ENCODE measurements around the gene CNDP1.
"Not testable (repeated sequence)": the region's sequence is repeated elsewhere in the genome, so short reads cannot be mapped to it uniquely, and the experiment has no call there.

CNDP1 gene

GRCh38 chr18:74520096-74520833 lies 14.0 kb upstream of the CNDP1 start:
- CTCF ChIA-PET = interaction anchor here (1.0 kb wide), 1 partner anchor 32 kb away, joined by 3 read pairs; no protein-coding TSS in a partner anchor
- Histone ChIP-seq H3K27me3 (replicated peaks in 2 of 5; ENCODE audit: control insufficient read depth in 4 of 5, insufficient read depth in 5 of 5, low read length in 4 of 5) (no peaks in the 10 kb centered on the region), H3K27ac (ENCODE audit: insufficient read depth in 1 of 2, low read depth in 1 of 2, low read length in 2 of 2, poor library complexity in 1 of 2, severe bottlenecking in 2 of 2) (no peak overlapping the region), H3K4me1 (ENCODE audit: control extremely low read depth in 1 of 4, control insufficient read depth in 4 of 4, insufficient read depth in 4 of 4, low read length in 3 of 4) (peaks cover 0 to 30% (median 20%) of the 10 kb centered on the region in 4 experiments), H3K9me3 (ENCODE audit: control extremely low read depth in 1 of 5, control insufficient read depth in 4 of 5, insufficient read depth in 2 of 5, low read depth in 1 of 5, low read length in 4 of 5) (no peaks in the 10 kb centered on the region), H3K4me3 (ENCODE audit: control insufficient read depth in 1 of 7, extremely low read depth in 1 of 7, insufficient read depth in 4 of 7, low read depth in 2 of 7, low read length in 6 of 7) (no peak overlapping the region), H3K36me3 (ENCODE audit: control insufficient read depth in 4 of 4, insufficient read depth in 4 of 4, low read length in 3 of 4) (peaks cover 11 to 64% (median 46%) of the 10 kb centered on the region in 4 experiments)
- 92% methylated on average over 14 of the region's 14 CpGs for WGBS (ENCODE audit: insufficient coverage)
- DNase-seq = no peak
- POLR2A ChIA-PET = no interaction called here

GRCh38 chr18:74521068-74521725 lies 13.1 kb upstream of the CNDP1 start:
- Histone ChIP-seq H3K4me3 (ENCODE audit: control insufficient read depth in 1 of 7, extremely low read depth in 1 of 7, insufficient read depth in 4 of 7, low read depth in 2 of 7, low read length in 6 of 7) (no peak overlapping the region), H3K9me3 (ENCODE audit: control extremely low read depth in 1 of 5, control insufficient read depth in 4 of 5, insufficient read depth in 2 of 5, low read depth in 1 of 5, low read length in 4 of 5) (no peaks in the 10 kb centered on the region), H3K27ac (ENCODE audit: insufficient read depth in 1 of 2, low read depth in 1 of 2, low read length in 2 of 2, poor library complexity in 1 of 2, severe bottlenecking in 2 of 2) (no peak overlapping the region), H3K27me3 (replicated peaks in 2 of 5; ENCODE audit: control insufficient read depth in 4 of 5, insufficient read depth in 5 of 5, low read length in 4 of 5) (no peaks in the 10 kb centered on the region), H3K4me1 (ENCODE audit: control extremely low read depth in 1 of 4, control insufficient read depth in 4 of 4, insufficient read depth in 4 of 4, low read length in 3 of 4) (peaks cover 0 to 30% (median 20%) of the 10 kb centered on the region in 4 experiments), H3K36me3 (ENCODE audit: control insufficient read depth in 4 of 4, insufficient read depth in 4 of 4, low read length in 3 of 4) (peaks cover 6 to 54% (median 37%) of the 10 kb centered on the region in 4 experiments)
- 97% methylated on average over 14 of the region's 15 CpGs for WGBS (ENCODE audit: insufficient coverage)
- POLR2A ChIA-PET = no interaction called here
- DNase-seq = no peak
- CTCF ChIA-PET = interaction anchor here (1.5 kb wide), 1 partner anchor 16 kb away, joined by 5 read pairs; no protein-coding TSS in a partner anchor

GRCh38 chr18:74522635-74523548 lies 11.4 kb upstream of the CNDP1 start:
- Histone ChIP-seq H3K4me3 (ENCODE audit: control insufficient read depth in 1 of 7, extremely low read depth in 1 of 7, insufficient read depth in 4 of 7, low read depth in 2 of 7, low read length in 6 of 7) (no peak overlapping the region), H3K9me3 (ENCODE audit: control extremely low read depth in 1 of 5, control insufficient read depth in 4 of 5, insufficient read depth in 2 of 5, low read depth in 1 of 5, low read length in 4 of 5) (no peaks in the 10 kb centered on the region), H3K4me1 (ENCODE audit: control extremely low read depth in 1 of 4, control insufficient read depth in 4 of 4, insufficient read depth in 4 of 4, low read length in 3 of 4) (peaks cover 0 to 30% (median 20%) of the 10 kb centered on the region in 4 experiments), H3K27ac (ENCODE audit: insufficient read depth in 1 of 2, low read depth in 1 of 2, low read length in 2 of 2, poor library complexity in 1 of 2, severe bottlenecking in 2 of 2) (no peak overlapping the region), H3K27me3 (replicated peaks in 2 of 5; ENCODE audit: control insufficient read depth in 4 of 5, insufficient read depth in 5 of 5, low read length in 4 of 5) (no peaks in the 10 kb centered on the region), H3K36me3 (ENCODE audit: control insufficient read depth in 4 of 4, insufficient read depth in 4 of 4, low read length in 3 of 4) (peaks cover 6 to 39% (median 28%) of the 10 kb centered on the region in 4 experiments)
- DNase-seq = no peak
- WGBS (ENCODE audit: insufficient coverage) = 99% methylated on average over 21 of the region's 23 CpGs
- POLR2A ChIA-PET = no interaction called here
- CTCF ChIA-PET = interaction anchor here (0.7 to 1.5 kb wide), 3 partner anchors 8 to 23 kb away, joined by 3 to 5 read pairs (median 3); no protein-coding TSS in a partner anchor

GRCh38 chr18:74524097-74524496 lies 10.2 kb upstream of the CNDP1 start:
- DNase-seq = peak; percentile 84 to 92 (median 92)
- Histone ChIP-seq H3K9me3 (ENCODE audit: control extremely low read depth in 1 of 5, control insufficient read depth in 4 of 5, insufficient read depth in 2 of 5, low read depth in 1 of 5, low read length in 4 of 5) (no peaks in the 10 kb centered on the region), H3K4me1 (ENCODE audit: control extremely low read depth in 1 of 4, control insufficient read depth in 4 of 4, insufficient read depth in 4 of 4, low read length in 3 of 4) (peaks cover 0 to 22% (median 16%) of the 10 kb centered on the region in 4 experiments), H3K27me3 (replicated peaks in 2 of 5; ENCODE audit: control insufficient read depth in 4 of 5, insufficient read depth in 5 of 5, low read length in 4 of 5) (no peaks in the 10 kb centered on the region), H3K4me3 (ENCODE audit: control insufficient read depth in 1 of 7, extremely low read depth in 1 of 7, insufficient read depth in 4 of 7, low read depth in 2 of 7, low read length in 6 of 7) (peak overlapping the region in 2 of 7 experiments; percentile 44 to 65), H3K27ac (ENCODE audit: insufficient read depth in 1 of 2, low read depth in 1 of 2, low read length in 2 of 2, poor library complexity in 1 of 2, severe bottlenecking in 2 of 2) (peak overlapping the region in 1 of 2 experiments; percentile 35), H3K36me3 (ENCODE audit: control insufficient read depth in 4 of 4, insufficient read depth in 4 of 4, low read length in 3 of 4) (peaks cover 2 to 29% (median 18%) of the 10 kb centered on the region in 4 experiments)
- ChIA-PET POLR2A (no interaction called here), CTCF (no interaction called here)
- WGBS (ENCODE audit: insufficient coverage) = 0% methylated on average over 5 of the region's 5 CpGs

GRCh38 chr18:74524915-74525314 lies 9.4 kb upstream of the CNDP1 start:
- peaks cover 2 to 21% (median 11%) of the 10 kb centered on the region in 4 experiments for H3K36me3 ChIP-seq (ENCODE audit: control insufficient read depth in 4 of 4, insufficient read depth in 4 of 4, low read length in 3 of 4)
- DNase-seq; H3K27ac ChIP-seq (ENCODE audit: insufficient read depth in 1 of 2, low read depth in 1 of 2, low read length in 2 of 2, poor library complexity in 1 of 2, severe bottlenecking in 2 of 2); POLR2A ChIA-PET; H3K9me3 ChIP-seq (ENCODE audit: control extremely low read depth in 1 of 5, control insufficient read depth in 4 of 5, insufficient read depth in 2 of 5, low read depth in 1 of 5, low read length in 4 of 5); H3K4me3 ChIP-seq (ENCODE audit: control insufficient read depth in 1 of 7, extremely low read depth in 1 of 7, insufficient read depth in 4 of 7, low read depth in 2 of 7, low read length in 6 of 7); H3K27me3 ChIP-seq (replicated peaks in 2 of 5; ENCODE audit: control insufficient read depth in 4 of 5, insufficient read depth in 5 of 5, low read length in 4 of 5): not testable (repeated sequence)
- CTCF ChIA-PET = interaction anchor here (1.4 to 1.5 kb wide), 2 partner anchors 14 to 172 kb away, joined by 3 to 4 read pairs; no protein-coding TSS in a partner anchor
- H3K4me1 ChIP-seq (ENCODE audit: control extremely low read depth in 1 of 4, control insufficient read depth in 4 of 4, insufficient read depth in 4 of 4, low read length in 3 of 4) = peaks cover 0 to 15% (median 12%) of the 10 kb centered on the region in 4 experiments
- WGBS (ENCODE audit: insufficient coverage) = 100% methylated on average over 5 of the region's 7 CpGs

GRCh38 chr18:74525741-74526140 lies 8.6 kb upstream of the CNDP1 start:
- no peaks in the 10 kb centered on the region for H3K27me3 ChIP-seq (replicated peaks in 2 of 5; ENCODE audit: control insufficient read depth in 4 of 5, insufficient read depth in 5 of 5, low read length in 4 of 5)
- CTCF ChIA-PET = interaction anchor here (1.4 to 1.5 kb wide), 2 partner anchors 14 to 172 kb away, joined by 3 to 4 read pairs; no protein-coding TSS in a partner anchor
- no peak overlapping the region for H3K27ac ChIP-seq (ENCODE audit: insufficient read depth in 1 of 2, low read depth in 1 of 2, low read length in 2 of 2, poor library complexity in 1 of 2, severe bottlenecking in 2 of 2)
- no peak for DNase-seq
- H3K4me3 ChIP-seq (ENCODE audit: control insufficient read depth in 1 of 7, extremely low read depth in 1 of 7, insufficient read depth in 4 of 7, low read depth in 2 of 7, low read length in 6 of 7) = no peak overlapping the region
- 100% methylated on average over 8 of the region's 9 CpGs for WGBS (ENCODE audit: insufficient coverage)
- no peaks in the 10 kb centered on the region for H3K9me3 ChIP-seq (ENCODE audit: control extremely low read depth in 1 of 5, control insufficient read depth in 4 of 5, insufficient read depth in 2 of 5, low read depth in 1 of 5, low read length in 4 of 5)
- POLR2A ChIA-PET = no interaction called here
- peaks cover 0 to 15% (median 12%) of the 10 kb centered on the region in 4 experiments for H3K4me1 ChIP-seq (ENCODE audit: control extremely low read depth in 1 of 4, control insufficient read depth in 4 of 4, insufficient read depth in 4 of 4, low read length in 3 of 4)
- H3K36me3 ChIP-seq (ENCODE audit: control insufficient read depth in 4 of 4, insufficient read depth in 4 of 4, low read length in 3 of 4) = peaks cover 0 to 13% (median 5%) of the 10 kb centered on the region in 4 experiments
